GM23338 (cell line): ENCODE measurements around the gene SYNE2. TPM values are rescaled to one million over a fixed set of nuclear protein-coding genes. Genes with fewer than 3 reads are reported as not detected.

Experiments used
- ATAC-seq: fragments of 200-7000 bp; cut with Tn5 transposase; 3 replicates; pipeline ENCODE4 v1.9.1; 2020
- DNase-seq: peaks from one replicate; pipeline ENCODE4 v3.0.0-alpha.2; 2015; ENCODE audit warnings: low spot score
- H2AFZ ChIP-seq: fragments of 200-600 bp; sonication (generic); 2 replicates; pipeline ENCODE4 v1.8.0; 2016; ENCODE audit warnings: antibody characterized with exemption, mild to moderate bottlenecking, moderate library complexity
- H3F3A ChIP-seq: fragments of 200-600 bp; sonication (generic); replicated peaks from 2 replicates; pipeline ENCODE4 v1.8.0; 2017; ENCODE audit warnings: antibody characterized with exemption, mixed run types, low read depth
- H3K27ac ChIP-seq: fragments of 200-600 bp; sonication (generic); 2 replicates; pipeline ENCODE4 v1.6.1; 2016; ENCODE audit warnings: low read depth
- H3K27me3 ChIP-seq: fragments of 200-600 bp; sonication (generic); 2 replicates; pipeline ENCODE4 v1.8.0; 2016; ENCODE audit warnings: mild to moderate bottlenecking, mixed run types, moderate library complexity; ENCODE audit not compliant: insufficient read depth
- H3K36me3 ChIP-seq: fragments of 200-600 bp; sonication (generic); 2 replicates; pipeline ENCODE4 v1.8.0; 2016; ENCODE audit warnings: mild to moderate bottlenecking; ENCODE audit not compliant: insufficient read depth
- H3K4me1 ChIP-seq: fragments of 200-600 bp; sonication (generic); 2 replicates; pipeline ENCODE4 v1.8.0; 2016; ENCODE audit warnings: mild to moderate bottlenecking, moderate library complexity; ENCODE audit not compliant: insufficient read depth
- H3K4me2 ChIP-seq: fragments of 200-600 bp; sonication (generic); 2 replicates; pipeline ENCODE4 v1.7.1; 2017; ENCODE audit warnings: mixed run types
- H3K4me3 ChIP-seq: fragments of 200-600 bp; sonication (generic); 2 replicates; pipeline ENCODE4 v1.6.1; 2016; ENCODE audit warnings: mixed run types
- H3K79me2 ChIP-seq: fragments of 200-600 bp; sonication (generic); replicated peaks from 2 replicates; pipeline ENCODE4 v1.8.0; 2017; ENCODE audit warnings: mild to moderate bottlenecking; ENCODE audit not compliant: insufficient read depth
- H3K9me2 ChIP-seq: fragments of 200-600 bp; sonication (generic); 2 replicates; pipeline ENCODE4 v1.8.0; 2017; ENCODE audit not compliant: insufficient read depth
- H4K20me1 ChIP-seq: fragments of 200-600 bp; sonication (generic); replicated peaks from 2 replicates; pipeline ENCODE4 v1.8.0; 2017; ENCODE audit warnings: mild to moderate bottlenecking; ENCODE audit not compliant: insufficient read depth
- H3K27ac Mint-ChIP-seq: 2 replicates; pipeline ENCODE4 v1.8.0; 2020; ENCODE audit warnings: inconsistent platforms, mild to moderate bottlenecking, moderate library complexity, mixed read lengths
- H3K27me3 Mint-ChIP-seq: 3 replicates; pipeline ENCODE4 v1.8.0; 2022; ENCODE audit warnings: low read depth, mild to moderate bottlenecking, moderate library complexity, mixed read lengths, inconsistent platforms; ENCODE audit not compliant: insufficient read depth, poor library complexity
- H3K36me3 Mint-ChIP-seq: 3 replicates; pipeline ENCODE4 v1.8.0; 2021; ENCODE audit warnings: low read depth, mild to moderate bottlenecking, inconsistent platforms, moderate library complexity, mixed read lengths
- H3K4me1 Mint-ChIP-seq: 3 replicates; pipeline ENCODE4 v1.8.0; 2020; ENCODE audit warnings: mild to moderate bottlenecking, inconsistent platforms, mixed read lengths
- H3K4me3 Mint-ChIP-seq: 3 replicates; pipeline ENCODE4 v1.8.0; 2021; ENCODE audit warnings: moderate library complexity, mild to moderate bottlenecking, inconsistent platforms, mixed read lengths
- H3K9me3 Mint-ChIP-seq: 3 replicates; pipeline ENCODE4 v1.8.0; 2020; ENCODE audit warnings: moderate library complexity, mild to moderate bottlenecking, inconsistent platforms, mixed read lengths
- CREB1 ChIP-seq: fragments of 250-450 bp; sonication (Bioruptor Pico); IDR thresholded peaks from 2 replicates; pipeline ENCODE4 v1.5.0; 2020; ENCODE audit warnings: low read depth, mild to moderate bottlenecking, moderate library complexity
- ETS1 ChIP-seq: IDR thresholded peaks from 2 replicates; pipeline ENCODE4 v1.6.1; 2016; ENCODE audit warnings: antibody characterized with exemption
- EZH2 ChIP-seq: fragments of 200-600 bp; sonication (generic); IDR thresholded peaks from one replicate; pipeline ENCODE4 v1.8.0; 2017; ENCODE audit warnings: antibody characterized with exemption, mild to moderate bottlenecking, low read depth; ENCODE audit not compliant: unreplicated experiment
- EZH2phosphoT487 ChIP-seq: fragments of 200-600 bp; sonication (generic); IDR thresholded peaks from one replicate; pipeline ENCODE4 v1.8.1; 2018; ENCODE audit warnings: antibody characterized with exemption; ENCODE audit not compliant: unreplicated experiment
- JUNB ChIP-seq: IDR thresholded peaks from one replicate; pipeline ENCODE4 v1.6.1; 2016; ENCODE audit warnings: antibody characterized with exemption; ENCODE audit not compliant: unreplicated experiment
- NANOG ChIP-seq: IDR thresholded peaks from 2 replicates; pipeline ENCODE4 v1.6.1; 2016; ENCODE audit warnings: antibody characterized with exemption, borderline replicate concordance
- POLR2AphosphoS5 ChIP-seq: IDR thresholded peaks from 2 replicates; pipeline ENCODE4 v1.6.1; 2016; ENCODE audit warnings: antibody characterized with exemption, low read depth
- STAT1 ChIP-seq: IDR thresholded peaks from one replicate; pipeline ENCODE4 v1.6.1; 2016; ENCODE audit warnings: antibody characterized with exemption; ENCODE audit not compliant: unreplicated experiment
- ZNF114 ChIP-seq: fragments of 250-450 bp; sonication (Bioruptor Pico); IDR thresholded peaks from 2 replicates; pipeline ENCODE4 v1.5.0; 2020; ENCODE audit warnings: mild to moderate bottlenecking, moderate library complexity
- ZNF331 ChIP-seq: fragments of 250-450 bp; sonication (Bioruptor Pico); IDR thresholded peaks from 2 replicates; pipeline ENCODE4 v1.5.0; 2020; ENCODE audit warnings: low read depth, mild to moderate bottlenecking, moderate library complexity
- ZNF462 ChIP-seq: fragments of 250-450 bp; sonication (Bioruptor Pico); IDR thresholded peaks from 2 replicates; pipeline ENCODE4 v1.5.0; 2020; ENCODE audit warnings: mild to moderate bottlenecking, moderate library complexity
- polyA plus RNA-seq: library from polyadenylated mRNA; unstranded; fragments of >200 nt; fragmentation: Nextera tagmentation; extraction: Ambion mirVana; gene quantifications from 2 replicates; pipeline ENCODE4 v1.2.1, GENCODE V29; 2016
- total RNA-seq: library from RNA; depleted of rRNA; stranded (reverse); fragments of >200 nt; shearing (Covaris generic); gene quantifications from 2 replicates; pipeline ENCODE4 v1.2.3, GENCODE V29; 2014
- TF ChIP-seq, protein P1 (sequence below): IDR thresholded peaks from one replicate; pipeline ENCODE4 v1.6.1; 2018; ENCODE audit warnings: antibody characterized with exemption; ENCODE audit not compliant: unreplicated experiment
- TF ChIP-seq, protein P2 (sequence below), 2 experiments: fragments of 200-600 bp in 1 of 2; sonication (generic) in 1 of 2; conservative IDR thresholded peaks; 2 replicates each; pipeline versions ENCODE4 v1.5.1 to v1.6.1; 2016 to 2017; ENCODE audit warnings: antibody characterized with exemption in 2 of 2, low read depth in 2 of 2, mild to moderate bottlenecking in 2 of 2, moderate library complexity in 1 of 2

Gene SYNE2
- total and polyA plus RNA-seq, 2 experiments from 2014 or later = 34.3 to 86.5 TPM

DNA sequence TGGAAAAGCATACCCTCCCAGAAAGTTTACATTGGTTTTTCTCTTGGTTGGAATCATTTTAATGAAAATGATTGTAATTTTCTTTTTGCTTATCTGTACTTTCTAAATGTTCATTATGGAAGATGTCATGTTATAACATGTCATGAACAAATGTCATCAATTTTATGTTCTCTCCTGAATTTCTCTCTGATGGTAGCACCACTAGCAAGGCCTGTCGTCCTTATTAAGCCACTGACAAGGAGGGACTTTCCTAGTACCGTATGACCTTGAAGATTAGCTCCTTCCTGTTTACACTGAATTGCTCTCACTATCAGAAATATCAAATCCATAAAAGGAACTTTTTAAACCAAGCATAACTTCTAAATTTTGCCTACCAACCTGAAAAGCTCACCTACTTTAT lies 342.4 kb downstream of the SYNE2 start:
- peaks cover 80% of the 10 kb centered on the region for H3K4me1 Mint-ChIP-seq
- H3K27ac Mint-ChIP-seq = peak overlapping the region; percentile 21
- H3K4me2 ChIP-seq = no peak overlapping the region
- H3F3A ChIP-seq = peaks cover 6% of the 10 kb centered on the region; the same call in 1 of the 2 replicates
- H3K27ac ChIP-seq = 0 out of 2 replicates have a peak overlapping the region, but pooled peaks have one; percentile 60
- peaks cover 25% of the 10 kb centered on the region for H3K36me3 Mint-ChIP-seq
- H3K36me3 ChIP-seq = peaks cover 2% of the 10 kb centered on the region; the same call in 1 of the 2 replicates
- H3K4me3 ChIP-seq = no peak overlapping the region
- no peak for ATAC-seq
- H3K9me2 ChIP-seq = no peaks in the 10 kb centered on the region
- no peak overlapping the region for H2AFZ ChIP-seq
- H4K20me1 ChIP-seq = no peaks in the 10 kb centered on the region; the same call in 1 of the 2 replicates
- peaks cover 50% of the 10 kb centered on the region for H3K4me1 ChIP-seq
- H3K4me3 Mint-ChIP-seq = no peak overlapping the region
- H3K27me3 Mint-ChIP-seq = peaks cover 13% of the 10 kb centered on the region
- peaks cover 43% of the 10 kb centered on the region for H3K79me2 ChIP-seq
- H3K27me3 ChIP-seq = no peaks in the 10 kb centered on the region
- no peaks in the 10 kb centered on the region for H3K9me3 Mint-ChIP-seq
- no peak for TF ChIP-seq ZNF331 (CRISPR knock-in tag)
- TF ChIP-seq POLR2AphosphoS5 = no peak
- TF ChIP-seq, protein P1, sequence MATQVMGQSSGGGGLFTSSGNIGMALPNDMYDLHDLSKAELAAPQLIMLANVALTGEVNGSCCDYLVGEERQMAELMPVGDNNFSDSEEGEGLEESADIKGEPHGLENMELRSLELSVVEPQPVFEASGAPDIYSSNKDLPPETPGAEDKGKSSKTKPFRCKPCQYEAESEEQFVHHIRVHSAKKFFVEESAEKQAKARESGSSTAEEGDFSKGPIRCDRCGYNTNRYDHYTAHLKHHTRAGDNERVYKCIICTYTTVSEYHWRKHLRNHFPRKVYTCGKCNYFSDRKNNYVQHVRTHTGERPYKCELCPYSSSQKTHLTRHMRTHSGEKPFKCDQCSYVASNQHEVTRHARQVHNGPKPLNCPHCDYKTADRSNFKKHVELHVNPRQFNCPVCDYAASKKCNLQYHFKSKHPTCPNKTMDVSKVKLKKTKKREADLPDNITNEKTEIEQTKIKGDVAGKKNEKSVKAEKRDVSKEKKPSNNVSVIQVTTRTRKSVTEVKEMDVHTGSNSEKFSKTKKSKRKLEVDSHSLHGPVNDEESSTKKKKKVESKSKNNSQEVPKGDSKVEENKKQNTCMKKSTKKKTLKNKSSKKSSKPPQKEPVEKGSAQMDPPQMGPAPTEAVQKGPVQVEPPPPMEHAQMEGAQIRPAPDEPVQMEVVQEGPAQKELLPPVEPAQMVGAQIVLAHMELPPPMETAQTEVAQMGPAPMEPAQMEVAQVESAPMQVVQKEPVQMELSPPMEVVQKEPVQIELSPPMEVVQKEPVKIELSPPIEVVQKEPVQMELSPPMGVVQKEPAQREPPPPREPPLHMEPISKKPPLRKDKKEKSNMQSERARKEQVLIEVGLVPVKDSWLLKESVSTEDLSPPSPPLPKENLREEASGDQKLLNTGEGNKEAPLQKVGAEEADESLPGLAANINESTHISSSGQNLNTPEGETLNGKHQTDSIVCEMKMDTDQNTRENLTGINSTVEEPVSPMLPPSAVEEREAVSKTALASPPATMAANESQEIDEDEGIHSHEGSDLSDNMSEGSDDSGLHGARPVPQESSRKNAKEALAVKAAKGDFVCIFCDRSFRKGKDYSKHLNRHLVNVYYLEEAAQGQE = no peak
- TF ChIP-seq ETS1 = no peak
- TF ChIP-seq JUNB = no peak
- TF ChIP-seq EZH2 = no peak
- no peak for TF ChIP-seq ZNF462 (CRISPR knock-in tag)
- no peak for TF ChIP-seq NANOG
- TF ChIP-seq ZNF114 (CRISPR knock-in tag) = no peak
- no peak for TF ChIP-seq EZH2phosphoT487
- no peak for TF ChIP-seq CREB1 (CRISPR knock-in tag)
- TF ChIP-seq STAT1 = no peak
- TF ChIP-seq, protein P2, sequence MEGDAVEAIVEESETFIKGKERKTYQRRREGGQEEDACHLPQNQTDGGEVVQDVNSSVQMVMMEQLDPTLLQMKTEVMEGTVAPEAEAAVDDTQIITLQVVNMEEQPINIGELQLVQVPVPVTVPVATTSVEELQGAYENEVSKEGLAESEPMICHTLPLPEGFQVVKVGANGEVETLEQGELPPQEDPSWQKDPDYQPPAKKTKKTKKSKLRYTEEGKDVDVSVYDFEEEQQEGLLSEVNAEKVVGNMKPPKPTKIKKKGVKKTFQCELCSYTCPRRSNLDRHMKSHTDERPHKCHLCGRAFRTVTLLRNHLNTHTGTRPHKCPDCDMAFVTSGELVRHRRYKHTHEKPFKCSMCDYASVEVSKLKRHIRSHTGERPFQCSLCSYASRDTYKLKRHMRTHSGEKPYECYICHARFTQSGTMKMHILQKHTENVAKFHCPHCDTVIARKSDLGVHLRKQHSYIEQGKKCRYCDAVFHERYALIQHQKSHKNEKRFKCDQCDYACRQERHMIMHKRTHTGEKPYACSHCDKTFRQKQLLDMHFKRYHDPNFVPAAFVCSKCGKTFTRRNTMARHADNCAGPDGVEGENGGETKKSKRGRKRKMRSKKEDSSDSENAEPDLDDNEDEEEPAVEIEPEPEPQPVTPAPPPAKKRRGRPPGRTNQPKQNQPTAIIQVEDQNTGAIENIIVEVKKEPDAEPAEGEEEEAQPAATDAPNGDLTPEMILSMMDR (conservative IDR thresholded peaks at IDR 0.05; ENCODE audit: low read depth in 2 of 2) = no peak
- DNase-seq = no peak
